Measurements from ENCODE around the gene STAG1.
"Not testable (repeated sequence)": the region's sequence is repeated elsewhere in the genome, so short reads cannot be mapped to it uniquely, and the experiment has no call there.

The STAG1 gene

GRCh38 chr3:136728473-136728872, 23.7 kb downstream of the STAG1 start:
- H3K4me1 ChIP-seq (ENCODE audit: control insufficient read depth, insufficient read depth, low read length) = peaks cover 2% of the 10 kb centered on the region; the same call in 1 of the 2 replicates
- no peaks in the 10 kb centered on the region for H3K36me3 ChIP-seq (ENCODE audit: control insufficient read depth, insufficient read depth, low read length)
- H3K27ac ChIP-seq (ENCODE audit: low read length) = no peak overlapping the region
- no peaks in the 10 kb centered on the region for H3K9me3 ChIP-seq (ENCODE audit: control insufficient read depth, insufficient read depth, low read length)
- H3K4me3 ChIP-seq (ENCODE audit: low read length) = no peak overlapping the region
- DNase-seq (ENCODE audit: low read depth, low spot score) = no peak
- no peaks in the 10 kb centered on the region for H3K27me3 ChIP-seq (ENCODE audit: control insufficient read depth, insufficient read depth, low read length)
- WGBS (ENCODE audit: insufficient coverage, insufficient read length) = no CpG with 5 or more reads among the region's 1 CpG

GRCh38 chr3:136725468-136725867, 26.7 kb downstream of the STAG1 start:
- DNase-seq (ENCODE audit: low read depth, low spot score) = no peak
- Histone ChIP-seq H3K4me1 (ENCODE audit: control insufficient read depth, insufficient read depth, low read length) (peaks cover 2% of the 10 kb centered on the region; the same call in 1 of the 2 replicates), H3K9me3 (ENCODE audit: control insufficient read depth, insufficient read depth, low read length) (no peaks in the 10 kb centered on the region), H3K27me3 (ENCODE audit: control insufficient read depth, insufficient read depth, low read length) (no peaks in the 10 kb centered on the region), H3K4me3 (ENCODE audit: low read length) (no peak overlapping the region), H3K36me3 (ENCODE audit: control insufficient read depth, insufficient read depth, low read length) (no peaks in the 10 kb centered on the region), H3K27ac (ENCODE audit: low read length) (no peak overlapping the region)
- no CpG with 5 or more reads among the region's 2 CpGs for WGBS (ENCODE audit: insufficient coverage, insufficient read length)

GRCh38 chr3:136722916-136723315, 29.3 kb downstream of the STAG1 start:
- not testable (repeated sequence) for H3K27ac ChIP-seq (ENCODE audit: low read length); H3K36me3 ChIP-seq (ENCODE audit: control insufficient read depth, insufficient read depth, low read length)
- WGBS (ENCODE audit: insufficient coverage, insufficient read length) = no CpG with 5 or more reads among the region's 27 CpGs

GRCh38 chr3:136722399-136722798, 29.8 kb downstream of the STAG1 start:
- not testable (repeated sequence) for H3K9me3 ChIP-seq (ENCODE audit: control insufficient read depth, insufficient read depth, low read length); H3K27me3 ChIP-seq (ENCODE audit: control insufficient read depth, insufficient read depth, low read length); H3K36me3 ChIP-seq (ENCODE audit: control insufficient read depth, insufficient read depth, low read length); H3K4me3 ChIP-seq (ENCODE audit: low read length); H3K27ac ChIP-seq (ENCODE audit: low read length); DNase-seq (ENCODE audit: low read depth, low spot score); H3K4me1 ChIP-seq (ENCODE audit: control insufficient read depth, insufficient read depth, low read length)
- WGBS (ENCODE audit: insufficient coverage, insufficient read length) = no CpG with 5 or more reads among the region's 5 CpGs

More at GRCh38 chr3:136722916-136723315, 29.3 kb downstream of the STAG1 start:
- H3K27me3 ChIP-seq (ENCODE audit: control insufficient read depth, insufficient read depth, low read length); H3K4me1 ChIP-seq (ENCODE audit: control insufficient read depth, insufficient read depth, low read length); DNase-seq (ENCODE audit: low read depth, low spot score); H3K4me3 ChIP-seq (ENCODE audit: low read length); H3K9me3 ChIP-seq (ENCODE audit: control insufficient read depth, insufficient read depth, low read length): not testable (repeated sequence)

GRCh38 chr3:136720091-136720490, 32.1 kb downstream of the STAG1 start:
- no peak for DNase-seq (ENCODE audit: low read depth, low spot score)
- H3K27me3 ChIP-seq (ENCODE audit: control insufficient read depth, insufficient read depth, low read length) = no peaks in the 10 kb centered on the region
- no peak overlapping the region for H3K27ac ChIP-seq (ENCODE audit: low read length)
- WGBS (ENCODE audit: insufficient coverage, insufficient read length) = no CpG with 5 or more reads among the region's 5 CpGs
- no peaks in the 10 kb centered on the region for H3K9me3 ChIP-seq (ENCODE audit: control insufficient read depth, insufficient read depth, low read length)
- no peak overlapping the region for H3K4me3 ChIP-seq (ENCODE audit: low read length)
- H3K4me1 ChIP-seq (ENCODE audit: control insufficient read depth, insufficient read depth, low read length) = no peaks in the 10 kb centered on the region
- H3K36me3 ChIP-seq (ENCODE audit: control insufficient read depth, insufficient read depth, low read length) = no peaks in the 10 kb centered on the region

- no peak for DNase-seq (ENCODE audit: low read depth, low spot score)
- no CpG with 5 or more reads among the region's 1 CpG for WGBS (ENCODE audit: insufficient coverage, insufficient read length)
- no peaks in the 10 kb centered on the region for H3K9me3 ChIP-seq (ENCODE audit: control insufficient read depth, insufficient read depth, low read length)
- no peak overlapping the region for H3K4me3 ChIP-seq (ENCODE audit: low read length)
- no peaks in the 10 kb centered on the region for H3K36me3 ChIP-seq (ENCODE audit: control insufficient read depth, insufficient read depth, low read length)
- H3K27ac ChIP-seq (ENCODE audit: low read length) = no peak overlapping the region
- no peaks in the 10 kb centered on the region for H3K27me3 ChIP-seq (ENCODE audit: control insufficient read depth, insufficient read depth, low read length)
- H3K4me1 ChIP-seq (ENCODE audit: control insufficient read depth, insufficient read depth, low read length) = no peaks in the 10 kb centered on the region
Observed at GRCh38 chr3:136716629-136717028, 35.5 kb downstream of the STAG1 start.

- no peaks in the 10 kb centered on the region for H3K4me1 ChIP-seq (ENCODE audit: control insufficient read depth, insufficient read depth, low read length)
- no peaks in the 10 kb centered on the region for H3K36me3 ChIP-seq (ENCODE audit: control insufficient read depth, insufficient read depth, low read length)
- no peak overlapping the region for H3K4me3 ChIP-seq (ENCODE audit: low read length)
- no peaks in the 10 kb centered on the region for H3K27me3 ChIP-seq (ENCODE audit: control insufficient read depth, insufficient read depth, low read length)
- no peak for DNase-seq (ENCODE audit: low read depth, low spot score)
- no peak overlapping the region for H3K27ac ChIP-seq (ENCODE audit: low read length)
- no CpG with 5 or more reads among the region's 6 CpGs for WGBS (ENCODE audit: insufficient coverage, insufficient read length)
- H3K9me3 ChIP-seq (ENCODE audit: control insufficient read depth, insufficient read depth, low read length) = no peaks in the 10 kb centered on the region
Observed at GRCh38 chr3:136714020-136714419, 38.2 kb downstream of the STAG1 start.

GRCh38 chr3:136712941-136713340, 39.2 kb downstream of the STAG1 start:
- no peak overlapping the region for H3K27ac ChIP-seq (ENCODE audit: low read length)
- no peaks in the 10 kb centered on the region for H3K27me3 ChIP-seq (ENCODE audit: control insufficient read depth, insufficient read depth, low read length)

GRCh38 chr3:136711888-136712287, 40.3 kb downstream of the STAG1 start:
- not testable (repeated sequence) for H3K4me1 ChIP-seq (ENCODE audit: control insufficient read depth, insufficient read depth, low read length); H3K9me3 ChIP-seq (ENCODE audit: control insufficient read depth, insufficient read depth, low read length); H3K36me3 ChIP-seq (ENCODE audit: control insufficient read depth, insufficient read depth, low read length); DNase-seq (ENCODE audit: low read depth, low spot score); H3K27ac ChIP-seq (ENCODE audit: low read length); H3K27me3 ChIP-seq (ENCODE audit: control insufficient read depth, insufficient read depth, low read length); H3K4me3 ChIP-seq (ENCODE audit: low read length)
- no CpG with 5 or more reads among the region's 9 CpGs for WGBS (ENCODE audit: insufficient coverage, insufficient read length)

More at GRCh38 chr3:136712941-136713340, 39.2 kb downstream of the STAG1 start:
- Histone ChIP-seq H3K4me1 (ENCODE audit: control insufficient read depth, insufficient read depth, low read length) (no peaks in the 10 kb centered on the region), H3K4me3 (ENCODE audit: low read length) (no peak overlapping the region), H3K9me3 (ENCODE audit: control insufficient read depth, insufficient read depth, low read length) (no peaks in the 10 kb centered on the region), H3K36me3 (ENCODE audit: control insufficient read depth, insufficient read depth, low read length) (no peaks in the 10 kb centered on the region)
- WGBS (ENCODE audit: insufficient coverage, insufficient read length) = no CpG with 5 or more reads among the region's 6 CpGs
- no peak for DNase-seq (ENCODE audit: low read depth, low spot score)

GRCh38 chr3:136711277-136711676, 40.9 kb downstream of the STAG1 start:
- Histone ChIP-seq H3K36me3 (ENCODE audit: control insufficient read depth, insufficient read depth, low read length) (no peaks in the 10 kb centered on the region), H3K4me3 (ENCODE audit: low read length) (no peak overlapping the region), H3K9me3 (ENCODE audit: control insufficient read depth, insufficient read depth, low read length) (no peaks in the 10 kb centered on the region), H3K27ac (ENCODE audit: low read length) (no peak overlapping the region), H3K4me1 (ENCODE audit: control insufficient read depth, insufficient read depth, low read length) (no peaks in the 10 kb centered on the region), H3K27me3 (ENCODE audit: control insufficient read depth, insufficient read depth, low read length) (no peaks in the 10 kb centered on the region)
- no peak for DNase-seq (ENCODE audit: low read depth, low spot score)
- no CpG with 5 or more reads among the region's 7 CpGs for WGBS (ENCODE audit: insufficient coverage, insufficient read length)

GRCh38 chr3:136709775-136710174, 42.4 kb downstream of the STAG1 start:
- not testable (repeated sequence) for H3K27ac ChIP-seq (ENCODE audit: low read length); DNase-seq (ENCODE audit: low read depth, low spot score); H3K27me3 ChIP-seq (ENCODE audit: control insufficient read depth, insufficient read depth, low read length); H3K4me1 ChIP-seq (ENCODE audit: control insufficient read depth, insufficient read depth, low read length); H3K9me3 ChIP-seq (ENCODE audit: control insufficient read depth, insufficient read depth, low read length); H3K4me3 ChIP-seq (ENCODE audit: low read length); H3K36me3 ChIP-seq (ENCODE audit: control insufficient read depth, insufficient read depth, low read length)
- WGBS (ENCODE audit: insufficient coverage, insufficient read length) = no CpG with 5 or more reads among the region's 1 CpG

All from iPS DF 6.9 (cell line).